Occipital lobe (tissue), 2 donors: Measurements from ENCODE around the gene ABCE1. TPM values are rescaled to one million over a fixed set of nuclear protein-coding genes. Genes with fewer than 3 reads are reported as not detected.
A peak's percentile ranks its signal among the peaks of the same experiment; 100 is the strongest.

Experiments used
- DNase-seq: peaks from one replicate; lab custom pipeline; 2025; lab: John Stamatoyannopoulos, UW
- total RNA-seq: library from RNA; depleted of rRNA; stranded (reverse); fragments of >200 nt; gene quantifications from one replicate; pipeline ENCODE4 v1.2.3, GENCODE V29; 2014

Gene ABCE1
- total RNA-seq, result 137 TPM

GRCh38 chr4:145097821-145098674 lies at the start of gene ABCE1, which contains the start of gene ANAPC10:
Gene ABCE1, plus strand, starts transcription at chr4:145098311. Its CDS starts 6,102 bp downstream, at chr4:145104413.
Gene ANAPC10, minus strand, starts transcription at chr4:145098196. Its CDS starts 2,097 bp downstream, at chr4:145096099.
- DNase-seq, result peak; percentile 88

- no peak for DNase-seq
Measured at GRCh38 chr4:145048817-145049216, 49.3 kb upstream of the ABCE1 start.

- DNase-seq, result no peak
Measured at GRCh38 chr4:145049241-145049640, 48.9 kb upstream of the ABCE1 start.

GRCh38 chr4:145055533-145056257 lies 42.4 kb upstream of the ABCE1 start:
- DNase-seq, result no peak

- no peak for DNase-seq
Measured at GRCh38 chr4:145056325-145057130, 41.6 kb upstream of the ABCE1 start.

- no peak for DNase-seq
Measured at GRCh38 chr4:145058256-145058655, 39.9 kb upstream of the ABCE1 start.

- no peak for DNase-seq
Measured at GRCh38 chr4:145061318-145061920, 36.7 kb upstream of the ABCE1 start.

GRCh38 chr4:145066063-145066501 lies 32.0 kb upstream of the ABCE1 start:
- no peak for DNase-seq

GRCh38 chr4:145069361-145069760 lies 28.8 kb upstream of the ABCE1 start:
- no peak for DNase-seq

- DNase-seq, result no peak
Measured at GRCh38 chr4:145071560-145071959, 26.6 kb upstream of the ABCE1 start.

GRCh38 chr4:145075742-145076468 lies 22.2 kb upstream of the ABCE1 start:
- no peak for DNase-seq

- no peak for DNase-seq
Measured at GRCh38 chr4:145076469-145076855, 21.6 kb upstream of the ABCE1 start.

- no peak for DNase-seq
Measured at GRCh38 chr4:145081756-145082155, 16.4 kb upstream of the ABCE1 start.

GRCh38 chr4:145083891-145084605 lies 14.1 kb upstream of the ABCE1 start:
- no peak for DNase-seq

GRCh38 chr4:145090380-145090779 lies 7.7 kb upstream of the ABCE1 start:
- DNase-seq, result no peak

- no peak for DNase-seq
Measured at GRCh38 chr4:145093638-145094037, 4.5 kb upstream of the ABCE1 start.

- DNase-seq, result no peak
Measured at GRCh38 chr4:145097331-145097820, 735 bp upstream of the ABCE1 start.

- DNase-seq, result peak; percentile 51
Measured at GRCh38 chr4:145098675-145099037, 545 bp downstream of the ABCE1 start.

- no peak for DNase-seq
Measured at GRCh38 chr4:145099653-145100052, 1.5 kb downstream of the ABCE1 start.

- DNase-seq, result no peak
Measured at GRCh38 chr4:145101091-145101490, 3.0 kb downstream of the ABCE1 start.
